HG03342 (cell line): ENCODE results near the gene CDCA4.

ENCODE experiments used
- ATAC-seq: cut with Tn5 transposase; IDR thresholded peaks from one replicate; pipeline ENCODE4 v1.9.1; 2021; ENCODE audit warnings: mild to moderate bottlenecking, moderate library complexity; ENCODE audit not compliant: unreplicated experiment

The CDCA4 gene

DNA sequence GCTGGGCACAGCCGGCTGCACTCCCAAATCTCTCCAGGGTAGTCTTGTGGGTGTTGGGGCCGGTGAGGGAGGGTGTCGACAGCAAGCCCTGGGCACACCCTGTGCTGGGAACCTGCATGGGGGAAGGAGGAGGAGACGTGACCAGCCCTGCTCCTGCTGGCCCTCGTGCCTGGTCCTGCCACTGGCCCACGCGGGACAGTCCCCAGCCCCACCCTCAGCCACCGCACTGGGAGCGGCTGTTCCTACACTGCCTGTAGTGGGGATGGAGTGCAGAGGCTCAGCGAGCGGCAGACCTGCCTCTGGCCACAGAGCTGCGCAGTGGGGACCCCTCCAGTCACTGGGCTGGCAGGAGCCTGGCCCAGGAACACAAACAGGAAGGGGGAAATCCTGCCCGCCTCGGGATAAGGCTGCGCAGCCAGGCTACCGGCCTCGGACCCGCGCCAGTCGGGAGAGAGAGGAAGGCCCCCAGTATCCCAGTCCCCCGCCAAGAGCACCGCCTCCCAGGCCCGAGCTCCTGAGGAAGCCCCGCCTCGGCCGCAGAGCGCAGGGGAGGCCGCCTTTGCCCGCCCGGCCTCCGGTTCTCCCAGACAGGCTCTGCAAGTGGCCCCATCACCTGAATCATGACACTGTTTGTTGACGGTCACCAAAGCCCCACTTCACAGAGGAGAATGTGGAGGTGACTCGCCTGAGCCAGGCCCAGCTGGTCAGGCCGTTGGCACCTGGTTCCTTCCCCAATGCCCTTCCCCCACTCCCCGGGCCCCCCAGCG, 53.3 kb downstream of the CDCA4 start:
- no peak for ATAC-seq

DNA sequence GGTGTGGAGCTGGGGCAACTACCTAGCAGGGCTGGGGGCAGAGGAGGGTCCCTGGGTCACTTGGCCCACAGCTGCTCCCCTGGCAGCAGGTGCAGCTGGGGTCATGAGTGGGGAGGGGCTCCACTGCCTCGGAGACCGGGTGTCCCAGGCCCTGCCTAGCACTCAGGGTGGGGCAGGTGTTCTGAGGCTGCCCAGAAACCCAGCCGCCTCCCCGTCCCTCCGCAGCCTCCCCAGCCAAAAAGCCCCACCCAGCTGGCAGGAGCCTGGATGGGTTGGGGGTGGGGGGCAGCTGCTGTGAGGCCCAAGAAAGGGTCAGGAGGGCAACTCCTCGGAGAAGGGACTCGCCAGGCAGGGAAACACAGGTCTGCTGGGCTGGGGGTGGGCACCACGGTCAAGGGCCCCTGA, 53.9 kb downstream of the CDCA4 start:
- ATAC-seq: no peak

DNA sequence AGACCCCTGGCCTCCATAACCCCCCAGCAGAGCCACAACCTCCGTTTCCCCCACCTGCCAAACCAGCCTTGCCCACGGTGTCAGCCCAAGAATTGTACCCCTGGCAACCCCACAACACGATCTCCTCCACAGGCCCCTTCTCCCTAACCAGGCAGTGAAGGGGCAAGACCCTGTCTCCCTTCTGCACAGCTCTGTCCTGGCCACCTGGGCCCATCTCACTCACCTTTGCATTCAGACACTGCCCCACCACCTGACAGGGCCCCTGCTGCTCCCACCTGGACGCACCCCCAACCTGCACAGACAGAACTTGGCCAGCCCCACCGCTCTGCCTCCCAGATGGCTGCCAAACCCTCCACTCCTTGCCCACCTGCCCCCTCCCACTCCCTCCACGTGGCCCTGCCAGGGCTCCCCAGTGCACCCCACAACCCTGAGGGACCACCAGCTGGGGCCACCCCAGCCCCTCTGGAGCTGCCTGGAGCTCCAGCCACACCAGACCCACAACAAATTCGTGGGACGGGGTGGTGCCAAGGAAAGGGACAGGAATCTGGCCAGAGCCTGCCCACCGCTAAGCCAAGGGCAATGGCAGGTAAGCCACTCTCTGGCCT, 54.5 kb downstream of the CDCA4 start:
- ATAC-seq: no peak

DNA sequence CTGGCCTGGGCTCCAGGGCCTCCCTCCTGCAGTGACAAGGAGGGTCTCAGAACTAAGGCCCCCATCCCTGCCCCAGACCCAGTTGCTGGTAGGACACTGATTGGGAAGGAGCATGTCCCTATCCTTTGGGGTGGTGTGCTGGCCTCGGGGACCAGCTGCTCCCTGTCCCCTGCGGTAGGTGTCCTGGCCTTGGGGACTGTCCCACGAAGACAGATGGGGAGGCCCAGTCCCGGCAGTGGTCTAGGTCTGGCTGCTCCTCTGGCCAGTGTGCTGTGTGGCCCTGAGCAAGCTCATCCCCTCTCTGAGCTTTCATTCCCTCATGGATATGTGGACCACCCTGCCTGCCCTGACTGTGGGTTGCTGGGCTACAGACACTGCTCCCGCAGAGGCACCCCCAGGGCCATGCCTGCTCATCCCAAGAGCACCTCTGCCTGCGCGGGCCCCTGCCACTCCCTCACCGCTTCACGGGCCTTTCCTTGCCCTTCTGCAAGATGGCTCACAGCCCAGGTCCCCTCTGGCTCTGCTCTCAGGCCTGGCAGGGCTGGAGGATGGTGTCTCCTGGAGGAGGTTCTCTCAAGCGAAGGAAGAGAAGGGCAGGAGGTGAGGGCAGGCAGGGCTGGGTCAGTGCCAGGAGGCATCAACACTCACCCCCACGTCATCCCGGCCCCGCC, 55.2 kb downstream of the CDCA4 start:
- ATAC-seq: no peak

DNA sequence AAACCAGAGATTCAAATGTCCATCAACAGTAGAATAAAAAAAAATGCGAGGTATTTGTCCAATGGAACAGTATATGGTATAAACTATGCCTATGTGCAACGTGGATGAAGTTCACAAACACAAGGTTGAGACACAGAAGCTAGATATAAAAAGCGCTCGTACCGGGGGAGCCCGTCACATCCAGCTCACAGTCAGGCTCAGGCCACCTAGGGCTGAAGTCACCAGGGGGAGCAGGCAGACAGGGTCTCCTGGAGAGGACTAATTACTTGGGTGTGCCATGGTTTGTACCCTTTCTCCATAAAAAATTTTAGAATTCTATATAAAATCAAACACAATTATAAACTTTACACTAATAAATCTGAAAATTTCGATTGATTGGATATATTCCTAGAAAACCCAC, 56.3 kb downstream of the CDCA4 start:
- no peak for ATAC-seq
